Natural killer cell (primary cell): ENCODE measurements around the gene USP6. TPM values are rescaled to one million over a fixed set of nuclear protein-coding genes. Genes with fewer than 3 reads are reported as not detected.
"Not testable (repeated sequence)": the region's sequence is repeated elsewhere in the genome, so short reads cannot be mapped to it uniquely, and the experiment has no call there.

Source experiments
- ATAC-seq, 3 donors: fragments of 150-1000 bp in 2 of 3; fragments of 200-7000 bp in 1 of 3; cut with Tn5 transposase; 1 replicate in 1 of 3; 2 replicates in 2 of 3; pipeline ENCODE4 v1.10.0; 2021; ENCODE audit warnings: mild to moderate bottlenecking in 2 of 3, moderate library complexity in 2 of 3
- DNase-seq, 2 donors: peaks; one replicate each; pipeline versions ENCODE4 v3.0.0 to v3.0.0-alpha.2; 2013 to 2021; ENCODE audit warnings: mixed read lengths in 1 of 2
- H3K27ac ChIP-seq: one replicate; pipeline ENCODE4 v1.5.1; 2013; ENCODE audit warnings: mild to moderate bottlenecking, low read length
- H3K27me3 ChIP-seq: one replicate; pipeline ENCODE4 v1.6.1; 2013; ENCODE audit warnings: low read length; ENCODE audit not compliant: control insufficient read depth, insufficient read depth
- H3K36me3 ChIP-seq: one replicate; pipeline ENCODE4 v1.6.1; 2013; ENCODE audit warnings: low read length; ENCODE audit not compliant: control insufficient read depth, insufficient read depth
- H3K4me1 ChIP-seq: one replicate; pipeline ENCODE4 v1.6.1; 2013; ENCODE audit warnings: low read length; ENCODE audit not compliant: control insufficient read depth, insufficient read depth
- H3K4me3 ChIP-seq: one replicate; pipeline ENCODE4 v1.5.1; 2013; ENCODE audit warnings: low read length
- H3K9me3 ChIP-seq: one replicate; pipeline ENCODE4 v1.6.1; 2013; ENCODE audit warnings: low read length; ENCODE audit not compliant: control insufficient read depth, insufficient read depth
- H3K27ac Mint-ChIP-seq, 2 donors: one replicate each; pipeline ENCODE4 v1.8.0; 2022; ENCODE audit warnings: mild to moderate bottlenecking in 2 of 2, mixed read lengths in 2 of 2, moderate library complexity in 1 of 2
- H3K27me3 Mint-ChIP-seq, 2 donors: one replicate each; pipeline ENCODE4 v1.8.0; 2022; ENCODE audit warnings: low read depth in 2 of 2, mixed read lengths in 2 of 2
- H3K36me3 Mint-ChIP-seq: one replicate; pipeline ENCODE4 v1.8.0; 2022; ENCODE audit warnings: mixed read lengths
- H3K4me1 Mint-ChIP-seq, 2 donors: one replicate each; pipeline ENCODE4 v1.8.0; 2022; ENCODE audit warnings: mixed read lengths in 2 of 2
- H3K4me3 Mint-ChIP-seq: one replicate; pipeline ENCODE4 v1.8.0; 2022; ENCODE audit warnings: mild to moderate bottlenecking, moderate library complexity, mixed read lengths
- H3K9me3 Mint-ChIP-seq, 2 donors: one replicate each; pipeline ENCODE4 v1.8.0; 2022; ENCODE audit warnings: mixed read lengths in 2 of 2
- WGBS: methylation state at CpG from one replicate; pipeline ENCODE4 v1.1.7; 2013; ENCODE audit warnings: missing lambda C conversion rate; ENCODE audit not compliant: insufficient coverage; 5-methylcytosine and 5-hydroxymethylcytosine counted together
- intact Hi-C: fragments of 100-400 bp; cut with micrococcal nuclease; formaldehyde crosslinking; loops from one replicate; pipeline ENCODE4 v1.14.2; 2022
- total RNA-seq, 4 donors: library from RNA; stranded (reverse); fragments of 120-200 nt in 1 of 4; gene quantifications; one replicate each; pipeline versions ENCODE4 v1.2.3 to v1.2.4, GENCODE V29; 2013 to 2022
- TF ChIP-seq, protein P1 (sequence below): fragments of 200-600 bp; IDR thresholded peaks from one replicate; pipeline ENCODE4 v1.8.0; 2022; ENCODE audit warnings: antibody characterized with exemption

The USP6 gene
- total RNA-seq, 3 donors from 2014 or later (not counting 1 experiment from before 2014, with no cell fraction given) = 0.07 to 0.34 (median 0.13) TPM

DNA sequence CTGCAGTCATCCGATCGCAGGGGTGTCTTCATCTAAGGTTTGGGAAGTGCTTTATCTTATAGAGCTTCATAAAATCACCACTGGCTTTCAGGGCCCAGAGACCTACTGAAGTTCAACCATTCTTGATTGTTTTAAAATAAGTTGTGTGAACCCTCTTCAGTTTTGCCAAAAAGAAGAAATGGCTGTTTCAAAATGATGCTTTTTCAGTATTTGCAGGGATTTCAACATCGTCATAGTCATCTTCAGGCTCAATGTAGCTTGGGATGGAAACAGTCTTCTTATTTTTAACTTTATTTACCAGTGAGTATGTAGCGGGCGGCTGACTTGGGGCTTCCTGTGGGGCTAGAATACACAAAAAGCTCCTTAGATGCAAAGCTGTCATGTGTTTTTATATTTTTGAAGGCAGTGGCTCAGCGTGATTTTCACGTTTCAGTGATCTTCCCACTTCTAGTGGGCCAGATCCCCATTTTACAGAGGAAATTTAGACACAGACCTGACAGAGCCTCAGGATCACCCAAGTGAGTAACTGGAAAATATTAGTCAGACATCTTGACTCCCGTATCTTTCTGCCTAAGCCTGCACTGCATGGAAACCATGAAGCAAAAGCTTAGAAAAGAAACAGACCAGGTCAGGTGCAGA lies 94.9 kb downstream of the USP6 start:
- Mint-ChIP-seq H3K27ac (peak overlapping the region; percentile 77 to 84), H3K36me3 (no peaks in the 10 kb centered on the region), H3K27me3 (no peaks in the 10 kb centered on the region), H3K4me1 (peaks cover 11 to 41% of the 10 kb centered on the region in 2 donors), H3K9me3 (no peaks in the 10 kb centered on the region), H3K4me3 (peak overlapping the region; percentile 43)
- Histone ChIP-seq H3K4me3 (no peak overlapping the region), H3K27ac (peak overlapping the region; percentile 36), H3K27me3 (no peaks in the 10 kb centered on the region), H3K9me3 (no peaks in the 10 kb centered on the region), H3K36me3 (peaks cover 7% of the 10 kb centered on the region), H3K4me1 (peaks cover 26% of the 10 kb centered on the region)
- intact Hi-C loops = no loop called here
- TF ChIP-seq, protein P1, sequence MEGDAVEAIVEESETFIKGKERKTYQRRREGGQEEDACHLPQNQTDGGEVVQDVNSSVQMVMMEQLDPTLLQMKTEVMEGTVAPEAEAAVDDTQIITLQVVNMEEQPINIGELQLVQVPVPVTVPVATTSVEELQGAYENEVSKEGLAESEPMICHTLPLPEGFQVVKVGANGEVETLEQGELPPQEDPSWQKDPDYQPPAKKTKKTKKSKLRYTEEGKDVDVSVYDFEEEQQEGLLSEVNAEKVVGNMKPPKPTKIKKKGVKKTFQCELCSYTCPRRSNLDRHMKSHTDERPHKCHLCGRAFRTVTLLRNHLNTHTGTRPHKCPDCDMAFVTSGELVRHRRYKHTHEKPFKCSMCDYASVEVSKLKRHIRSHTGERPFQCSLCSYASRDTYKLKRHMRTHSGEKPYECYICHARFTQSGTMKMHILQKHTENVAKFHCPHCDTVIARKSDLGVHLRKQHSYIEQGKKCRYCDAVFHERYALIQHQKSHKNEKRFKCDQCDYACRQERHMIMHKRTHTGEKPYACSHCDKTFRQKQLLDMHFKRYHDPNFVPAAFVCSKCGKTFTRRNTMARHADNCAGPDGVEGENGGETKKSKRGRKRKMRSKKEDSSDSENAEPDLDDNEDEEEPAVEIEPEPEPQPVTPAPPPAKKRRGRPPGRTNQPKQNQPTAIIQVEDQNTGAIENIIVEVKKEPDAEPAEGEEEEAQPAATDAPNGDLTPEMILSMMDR = no peak
- peak in 1 of 3 donors; percentile 40 for ATAC-seq
- DNase-seq = no peak
- WGBS = 65% methylated on average over 8 of the region's 8 CpGs

DNA sequence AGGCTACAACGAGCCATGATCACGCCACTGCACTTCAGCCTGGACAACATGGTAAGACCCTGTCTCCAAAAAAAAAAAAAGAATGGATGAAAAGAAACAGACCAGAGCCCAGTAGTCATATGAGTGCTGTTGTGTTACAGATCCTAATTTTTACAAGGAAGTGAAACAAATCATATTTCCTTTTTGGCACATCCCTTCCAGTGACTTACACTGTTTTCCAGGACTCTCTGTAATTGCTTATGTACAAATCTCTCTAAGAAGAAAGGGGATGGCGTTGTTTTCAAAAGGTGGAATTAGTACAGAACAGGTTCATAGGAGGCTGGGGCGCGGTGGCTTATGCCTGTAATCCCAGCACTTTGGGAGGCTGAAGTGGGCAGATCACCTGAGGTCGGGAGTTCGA lies 95.6 kb downstream of the USP6 start:
- WGBS = 95% methylated on average over 7 of the region's 7 CpGs
- Mint-ChIP-seq H3K4me1 (peaks cover 11 to 41% of the 10 kb centered on the region in 2 donors), H3K4me3 (no peak overlapping the region), H3K36me3 (no peaks in the 10 kb centered on the region), H3K27me3 (no peaks in the 10 kb centered on the region), H3K9me3 (no peaks in the 10 kb centered on the region), H3K27ac (peak overlapping the region; percentile 50 to 84)
- no peaks in the 10 kb centered on the region for H3K9me3 ChIP-seq
- H3K4me1 ChIP-seq = peaks cover 26% of the 10 kb centered on the region
- ATAC-seq (no peak), DNase-seq (no peak)
- no peak overlapping the region for H3K4me3 ChIP-seq
- H3K27me3 ChIP-seq = no peaks in the 10 kb centered on the region
- intact Hi-C loops = no loop called here
- H3K27ac ChIP-seq = peak overlapping the region; percentile 36
- TF ChIP-seq, protein P1 = no peak
- peaks cover 7% of the 10 kb centered on the region for H3K36me3 ChIP-seq

GRCh38 chr17:5217562-5217961 lies 101.7 kb downstream of the USP6 start:
- H3K27ac ChIP-seq, H3K27ac Mint-ChIP-seq, H3K27me3 ChIP-seq, H3K36me3 Mint-ChIP-seq, H3K9me3 ChIP-seq, DNase-seq, H3K4me3 ChIP-seq, H3K9me3 Mint-ChIP-seq, H3K27me3 Mint-ChIP-seq, intact Hi-C loops, ATAC-seq, H3K36me3 ChIP-seq, H3K4me3 Mint-ChIP-seq: not testable (repeated sequence)
- H3K4me1 ChIP-seq = peaks cover 35% of the 10 kb centered on the region
- WGBS = 100% methylated on average over 1 of the region's 5 CpGs
- H3K4me1 Mint-ChIP-seq = peaks cover 17 to 32% of the 10 kb centered on the region in 2 donors

GRCh38 chr17:5219536-5219935 lies 103.7 kb downstream of the USP6 start:
- Histone ChIP-seq H3K27me3 (no peaks in the 10 kb centered on the region), H3K27ac (peak overlapping the region; percentile 82), H3K4me1 (peaks cover 51% of the 10 kb centered on the region), H3K9me3 (no peaks in the 10 kb centered on the region), H3K36me3 (peaks cover 5% of the 10 kb centered on the region), H3K4me3 (no peak overlapping the region)
- Mint-ChIP-seq H3K27me3 (no peaks in the 10 kb centered on the region), H3K36me3 (no peaks in the 10 kb centered on the region), H3K27ac (peak overlapping the region; percentile 78 to 94), H3K9me3 (no peaks in the 10 kb centered on the region), H3K4me1 (peaks cover 19 to 48% of the 10 kb centered on the region in 2 donors), H3K4me3 (no peak overlapping the region)
- DNase-seq (no peak), ATAC-seq (no peak)
- TF ChIP-seq, protein P1 = no peak
- intact Hi-C loops = no loop called here
- 95% methylated on average over 6 of the region's 6 CpGs for WGBS
